CD14-positive monocyte (primary cell): Measurements from ENCODE around the gene FXYD6. TPM values are rescaled to one million over a fixed set of nuclear protein-coding genes. Genes with fewer than 3 reads are reported as not detected.
A peak's percentile ranks its signal among the peaks of the same experiment; 100 is the strongest.

Source experiments
- DNase-seq, 3 donors: peaks; one replicate each; pipeline ENCODE4 v3.0.0-alpha.2; 2011 to 2022
- H2AFZ ChIP-seq: 2 replicates; pipeline ENCODE4 v1.6.0; 2012; ENCODE audit warnings: mild to moderate bottlenecking, low read depth, low read length, inconsistent platforms; ENCODE audit not compliant: insufficient read depth, poor library complexity, severe bottlenecking
- H3K27ac ChIP-seq, 2 donors: 1 replicate in 1 of 2; 2 replicates in 1 of 2; pipeline ENCODE4 v1.5.1; 2012 to 2013; ENCODE audit warnings: low read length in 2 of 2, control low read depth in 1 of 2, inconsistent platforms in 1 of 2, low read depth in 1 of 2, mild to moderate bottlenecking in 1 of 2
- H3K27me3 ChIP-seq, 2 donors: one replicate each; pipeline versions ENCODE4 v1.6.0 to v1.6.1; 2011 to 2013; ENCODE audit warnings: low read length in 2 of 2; ENCODE audit not compliant: control insufficient read depth in 2 of 2, insufficient read depth in 2 of 2
- H3K36me3 ChIP-seq, 2 donors: replicated peaks in 1 of 2; 1 replicate in 1 of 2; 2 replicates in 1 of 2; pipeline versions ENCODE4 v1.5.1 to v1.6.1; 2012 to 2013; ENCODE audit warnings: low read length in 2 of 2, control low read depth in 1 of 2, inconsistent platforms in 1 of 2, mild to moderate bottlenecking in 1 of 2; ENCODE audit not compliant: insufficient read depth in 2 of 2, control insufficient read depth in 1 of 2
- H3K4me1 ChIP-seq, 2 donors: 1 replicate in 1 of 2; 2 replicates in 1 of 2; pipeline versions ENCODE4 v1.5.1 to v1.6.1; 2012 to 2013; ENCODE audit warnings: low read length in 2 of 2, control low read depth in 1 of 2, inconsistent platforms in 1 of 2, mild to moderate bottlenecking in 1 of 2, moderate library complexity in 1 of 2; ENCODE audit not compliant: insufficient read depth in 2 of 2, control insufficient read depth in 1 of 2
- H3K4me2 ChIP-seq: replicated peaks from 2 replicates; pipeline ENCODE3; 2012; ENCODE audit warnings: low read length, moderate library complexity, mild to moderate bottlenecking; ENCODE audit not compliant: poor library complexity, severe bottlenecking; ENCODE audit errors: extremely low read depth
- H3K4me3 ChIP-seq, 3 experiments: fragments of 200-600 bp in 1 of 3; sonication (generic) in 1 of 3; replicated peaks in 1 of 3; 1 replicate in 2 of 3; 2 replicates in 1 of 3; pipeline ENCODE4 v1.5.1; 2011 to 2013; ENCODE audit warnings: low read length in 3 of 3, mild to moderate bottlenecking in 3 of 3, control low read depth in 2 of 3, low read depth in 2 of 3, inconsistent platforms in 1 of 3, moderate library complexity in 1 of 3
- H3K79me2 ChIP-seq: 2 replicates; pipeline ENCODE4 v1.6.0; 2012; ENCODE audit warnings: mild to moderate bottlenecking, control low read depth, inconsistent platforms, low read length, moderate library complexity; ENCODE audit not compliant: insufficient read depth
- H3K9ac ChIP-seq: 2 replicates; pipeline ENCODE4 v1.6.0; 2017; ENCODE audit warnings: low read length, mild to moderate bottlenecking; ENCODE audit not compliant: insufficient read depth, poor library complexity, severe bottlenecking
- H3K9me3 ChIP-seq, 2 donors: replicated peaks in 1 of 2; 1 replicate in 1 of 2; 2 replicates in 1 of 2; pipeline versions ENCODE4 v1.5.1 to v1.6.1; 2012 to 2013; ENCODE audit warnings: low read length in 2 of 2, control low read depth in 1 of 2; ENCODE audit not compliant: control insufficient read depth in 1 of 2, insufficient read depth in 1 of 2
- H4K20me1 ChIP-seq: 2 replicates; pipeline ENCODE4 v1.6.0; 2012; ENCODE audit warnings: mild to moderate bottlenecking, low read length, control low read depth, moderate library complexity; ENCODE audit not compliant: insufficient read depth
- H3K27ac Mint-ChIP-seq, 7 donors: one replicate each; pipeline ENCODE4 v1.8.0; 2020; ENCODE audit warnings: mild to moderate bottlenecking in 7 of 7, mixed read lengths in 7 of 7, moderate library complexity in 6 of 7, inconsistent platforms in 2 of 7
- H3K27me3 Mint-ChIP-seq, 3 donors: one replicate each; pipeline ENCODE4 v1.8.0; 2021 to 2022; ENCODE audit warnings: low read depth in 3 of 3, mild to moderate bottlenecking in 3 of 3, mixed read lengths in 3 of 3, moderate library complexity in 3 of 3, inconsistent platforms in 1 of 3
- H3K36me3 Mint-ChIP-seq, 2 donors: one replicate each; pipeline ENCODE4 v1.8.0; 2020; ENCODE audit warnings: mixed read lengths in 2 of 2, inconsistent platforms in 1 of 2, mild to moderate bottlenecking in 1 of 2
- H3K4me1 Mint-ChIP-seq: one replicate; pipeline ENCODE4 v1.8.0; 2020; ENCODE audit warnings: mild to moderate bottlenecking, mixed read lengths
- H3K4me3 Mint-ChIP-seq, 2 donors: one replicate each; pipeline ENCODE4 v1.8.0; 2020; ENCODE audit warnings: mild to moderate bottlenecking in 2 of 2, mixed read lengths in 2 of 2, moderate library complexity in 1 of 2
- H3K9me3 Mint-ChIP-seq, 7 donors: one replicate each; pipeline ENCODE4 v1.8.0; 2020 to 2022; ENCODE audit warnings: mixed read lengths in 7 of 7, mild to moderate bottlenecking in 6 of 7, moderate library complexity in 6 of 7, inconsistent platforms in 2 of 7
- CTCF ChIP-seq: fragments of 200-600 bp; IDR thresholded peaks from one replicate; pipeline ENCODE4 v1.8.0; 2022; ENCODE audit warnings: antibody characterized with exemption, mild to moderate bottlenecking
- WGBS: methylation state at CpG from one replicate; pipeline ENCODE4 v1.1.5; 2013; ENCODE audit warnings: missing lambda C conversion rate; ENCODE audit not compliant: insufficient coverage; 5-methylcytosine and 5-hydroxymethylcytosine counted together
- intact Hi-C, 2 donors: fragments of 100-400 bp; cut with micrococcal nuclease; formaldehyde crosslinking; loops; one replicate each; pipeline versions ENCODE4 v1.15.0 to v1.15.1; 2023
- polyA plus RNA-seq, 3 donors: library from polyadenylated mRNA; depleted of rRNA in 1 of 3; unstranded in 2 of 3; stranded (reverse) in 1 of 3; fragments of 300-500 nt in 2 of 3; fragments of >200 nt in 1 of 3; fragmentation: Illumina TruSeq in 2 of 3; gene quantifications; 1 replicate in 2 of 3; 2 replicates in 1 of 3; pipeline ENCODE4 v1.2.3, GENCODE V29; 2012 to 2021

The FXYD6 gene
- polyA plus RNA-seq, 3 donors, result 36.4 to 52.1 (median 44.1) TPM

GRCh38 chr11:117821431-117821830 lies 55.0 kb downstream of the FXYD6 start:
- no peak overlapping the region for H3K9ac ChIP-seq
- no peak for TF ChIP-seq CTCF
- no peaks in the 10 kb centered on the region for H3K36me3 Mint-ChIP-seq
- no peaks in the 10 kb centered on the region for H4K20me1 ChIP-seq
- peak overlapping the region in 1 of 7 donors; percentile 6 for H3K27ac Mint-ChIP-seq
- H3K79me2 ChIP-seq, result no peaks in the 10 kb centered on the region
- H3K4me2 ChIP-seq, result no peak overlapping the region
- no peak overlapping the region for H3K4me3 ChIP-seq
- no peak overlapping the region for H2AFZ ChIP-seq
- H3K4me1 Mint-ChIP-seq, result peaks cover 71% of the 10 kb centered on the region
- H3K4me1 ChIP-seq, result peaks cover 70 to 76% of the 10 kb centered on the region in 2 donors
- no peaks in the 10 kb centered on the region for H3K9me3 ChIP-seq
- no peaks in the 10 kb centered on the region for H3K36me3 ChIP-seq
- DNase-seq, result no peak
- no peak overlapping the region for H3K4me3 Mint-ChIP-seq
- intact Hi-C loops, result loop anchor here (5.0 kb wide), 2 partner anchors 81 to 126 kb away; no protein-coding TSS in a partner anchor
- WGBS, result 93% methylated on average over 12 of the region's 12 CpGs
- no peaks in the 10 kb centered on the region for H3K27me3 Mint-ChIP-seq
- no peaks in the 10 kb centered on the region for H3K27me3 ChIP-seq
- H3K9me3 Mint-ChIP-seq, result no peaks in the 10 kb centered on the region
- H3K27ac ChIP-seq, result no peak overlapping the region

- H3K9me3 ChIP-seq, result no peaks in the 10 kb centered on the region
- H3K27me3 Mint-ChIP-seq, result no peaks in the 10 kb centered on the region
- H3K4me3 Mint-ChIP-seq, result no peak overlapping the region
- DNase-seq, result no peak
- WGBS, result 95% methylated on average over 3 of the region's 10 CpGs
- H3K4me2 ChIP-seq, result no peak overlapping the region
- no peak for TF ChIP-seq CTCF
- no peaks in the 10 kb centered on the region for H4K20me1 ChIP-seq
- no peak overlapping the region for H3K27ac ChIP-seq
- no peak overlapping the region for H3K4me3 ChIP-seq
- no peaks in the 10 kb centered on the region for H3K36me3 Mint-ChIP-seq
- intact Hi-C loops, result loop anchor here (5.0 kb wide), 2 partner anchors 82 to 127 kb away; no protein-coding TSS in a partner anchor
- peak overlapping the region in 2 of 7 donors; percentile 2 to 55 for H3K27ac Mint-ChIP-seq
- H3K9ac ChIP-seq, result no peak overlapping the region
- no peaks in the 10 kb centered on the region for H3K27me3 ChIP-seq
- no peaks in the 10 kb centered on the region for H3K36me3 ChIP-seq
- H2AFZ ChIP-seq, result no peak overlapping the region
- peaks cover 0 to 2% (median 0%) of the 10 kb centered on the region in 7 donors for H3K9me3 Mint-ChIP-seq
- H3K79me2 ChIP-seq, result no peaks in the 10 kb centered on the region
- peaks cover 75% of the 10 kb centered on the region for H3K4me1 Mint-ChIP-seq
- H3K4me1 ChIP-seq, result peaks cover 75 to 78% of the 10 kb centered on the region in 2 donors
These were observed 55.9 kb downstream of the FXYD6 start for GRCh38 chr11:117820516-117820915.
